DOHH2 (cell line): ENCODE data around the gene MAP3K20.
A peak's percentile ranks its signal among the peaks of the same experiment; 100 is the strongest.

ENCODE experiments used
- H3F3A ChIP-seq: fragments of 200-600 bp; sonication (generic), shearing (Covaris generic); 2 replicates; pipeline ENCODE4 v1.6.0; 2016; ENCODE audit warnings: antibody characterized with exemption, mild to moderate bottlenecking; ENCODE audit not compliant: control insufficient read depth, insufficient read depth
- H3K27ac ChIP-seq: fragments of 200-600 bp; sonication (generic); 2 replicates; pipeline ENCODE4 v1.5.1; 2014; ENCODE audit warnings: low read depth, mild to moderate bottlenecking, low read length, moderate library complexity
- H3K27me3 ChIP-seq: fragments of 200-600 bp; sonication (generic); 2 replicates; pipeline ENCODE4 v1.6.1; 2014; ENCODE audit warnings: mild to moderate bottlenecking, low read length, mixed read lengths; ENCODE audit not compliant: control insufficient read depth
- H3K36me3 ChIP-seq: fragments of 200-600 bp; sonication (generic); 2 replicates; pipeline ENCODE4 v1.6.1; 2014; ENCODE audit warnings: mild to moderate bottlenecking, low read length, moderate library complexity, mixed read lengths; ENCODE audit not compliant: control insufficient read depth
- H3K4me1 ChIP-seq: fragments of 200-600 bp; sonication (generic); 2 replicates; pipeline ENCODE4 v1.6.1; 2014; ENCODE audit warnings: mild to moderate bottlenecking, low read length, mixed read lengths; ENCODE audit not compliant: control insufficient read depth
- H3K4me2 ChIP-seq: fragments of 200-600 bp; sonication (generic); 2 replicates; pipeline ENCODE4 v1.6.0; 2014; ENCODE audit warnings: mild to moderate bottlenecking, low read length, moderate library complexity
- H3K4me3 ChIP-seq: fragments of 200-600 bp; sonication (generic); 2 replicates; pipeline ENCODE4 v1.5.1; 2014; ENCODE audit warnings: mild to moderate bottlenecking, low read length, mixed read lengths
- H3K79me2 ChIP-seq: fragments of 200-600 bp; sonication (generic); 2 replicates; pipeline ENCODE4 v1.6.1; 2014; ENCODE audit warnings: mild to moderate bottlenecking, low read length, mixed read lengths; ENCODE audit not compliant: control insufficient read depth
- H3K9me2 ChIP-seq: fragments of 200-600 bp; sonication (generic); replicated peaks from 2 replicates; pipeline ENCODE4 v1.6.1; 2014; ENCODE audit warnings: mild to moderate bottlenecking, low read length, mixed read lengths; ENCODE audit not compliant: control insufficient read depth
- H3K9me3 ChIP-seq: fragments of 200-600 bp; sonication (generic); 2 replicates; pipeline ENCODE4 v1.6.1; 2014; ENCODE audit warnings: antibody characterized with exemption, low read length, mixed read lengths; ENCODE audit not compliant: control insufficient read depth, insufficient read depth
- H4K20me1 ChIP-seq: fragments of 200-600 bp; sonication (generic); 2 replicates; pipeline ENCODE4 v1.6.0; 2014; ENCODE audit warnings: low read depth, mild to moderate bottlenecking, antibody characterized with exemption, low read length, moderate library complexity; ENCODE audit not compliant: control insufficient read depth, insufficient read depth
- EZH2phosphoT487 ChIP-seq: fragments of 200-600 bp; sonication (generic); IDR thresholded peaks from 2 replicates; pipeline ENCODE4 v1.6.1; 2017; ENCODE audit warnings: borderline replicate concordance, mild to moderate bottlenecking, antibody characterized with exemption, low read length, moderate library complexity, mixed read lengths
- TF ChIP-seq, protein P1 (sequence below): fragments of 200-600 bp; sonication (generic); IDR thresholded peaks from one replicate; pipeline ENCODE4 v1.5.1; 2014; ENCODE audit warnings: antibody characterized with exemption, mild to moderate bottlenecking, low read depth, low read length; ENCODE audit not compliant: poor library complexity, severe bottlenecking

The MAP3K20 gene

DNA sequence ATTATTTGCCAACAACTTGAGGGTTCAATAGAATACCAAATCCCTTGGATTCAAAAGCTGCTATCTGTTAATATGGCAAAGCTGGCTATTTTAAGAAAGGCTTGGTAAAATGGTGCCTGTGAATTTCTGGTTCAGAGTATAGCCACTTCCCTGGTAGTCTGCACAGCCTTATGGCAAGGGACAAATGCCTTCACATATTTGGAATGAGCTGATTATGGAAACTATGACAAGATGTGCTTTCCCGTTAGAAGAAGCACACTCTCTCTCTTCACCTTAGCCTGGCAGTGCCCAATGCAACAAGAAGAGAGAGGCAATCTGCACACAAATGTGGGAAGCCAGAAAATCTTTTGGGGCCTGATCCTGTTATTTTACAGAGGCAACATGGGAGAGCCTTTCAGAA lies 47.5 kb upstream of the MAP3K20 start:
- Histone ChIP-seq H3K79me2 (no peaks in the 10 kb centered on the region), H3K9me2 (no peaks in the 10 kb centered on the region), H3K36me3 (no peaks in the 10 kb centered on the region), H3K4me1 (peaks cover 66% of the 10 kb centered on the region), H4K20me1 (no peaks in the 10 kb centered on the region), H3K27ac (peak overlapping the region; percentile 86), H3K9me3 (no peaks in the 10 kb centered on the region), H3K4me3 (peak overlapping the region; percentile 35), H3K27me3 (no peaks in the 10 kb centered on the region), H3F3A (peaks cover 24% of the 10 kb centered on the region), H3K4me2 (peak overlapping the region; percentile 66)
- TF ChIP-seq, protein P1, sequence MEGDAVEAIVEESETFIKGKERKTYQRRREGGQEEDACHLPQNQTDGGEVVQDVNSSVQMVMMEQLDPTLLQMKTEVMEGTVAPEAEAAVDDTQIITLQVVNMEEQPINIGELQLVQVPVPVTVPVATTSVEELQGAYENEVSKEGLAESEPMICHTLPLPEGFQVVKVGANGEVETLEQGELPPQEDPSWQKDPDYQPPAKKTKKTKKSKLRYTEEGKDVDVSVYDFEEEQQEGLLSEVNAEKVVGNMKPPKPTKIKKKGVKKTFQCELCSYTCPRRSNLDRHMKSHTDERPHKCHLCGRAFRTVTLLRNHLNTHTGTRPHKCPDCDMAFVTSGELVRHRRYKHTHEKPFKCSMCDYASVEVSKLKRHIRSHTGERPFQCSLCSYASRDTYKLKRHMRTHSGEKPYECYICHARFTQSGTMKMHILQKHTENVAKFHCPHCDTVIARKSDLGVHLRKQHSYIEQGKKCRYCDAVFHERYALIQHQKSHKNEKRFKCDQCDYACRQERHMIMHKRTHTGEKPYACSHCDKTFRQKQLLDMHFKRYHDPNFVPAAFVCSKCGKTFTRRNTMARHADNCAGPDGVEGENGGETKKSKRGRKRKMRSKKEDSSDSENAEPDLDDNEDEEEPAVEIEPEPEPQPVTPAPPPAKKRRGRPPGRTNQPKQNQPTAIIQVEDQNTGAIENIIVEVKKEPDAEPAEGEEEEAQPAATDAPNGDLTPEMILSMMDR: no peak
- TF ChIP-seq EZH2phosphoT487: no peak

DNA sequence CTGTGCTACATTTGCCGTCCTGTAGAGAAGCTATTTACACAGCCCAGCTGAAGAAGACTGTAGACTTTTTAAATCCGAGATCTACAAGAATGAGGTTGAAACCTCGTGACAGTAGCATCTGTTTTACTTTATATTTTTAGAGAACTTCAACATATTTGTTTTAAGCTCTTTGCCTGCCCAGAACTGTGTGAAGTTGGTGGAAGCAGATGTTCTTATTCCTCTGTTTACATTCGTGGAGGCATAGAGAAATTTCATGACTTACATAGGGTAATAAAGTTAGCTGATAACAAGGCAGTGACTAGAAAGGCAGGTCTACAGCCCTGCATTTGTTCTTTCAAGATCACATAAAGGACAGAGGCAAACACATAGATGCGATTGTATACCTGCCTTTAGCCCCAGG lies 47.0 kb upstream of the MAP3K20 start:
- H4K20me1 ChIP-seq: no peaks in the 10 kb centered on the region
- TF ChIP-seq EZH2phosphoT487: no peak
- TF ChIP-seq, protein P1: no peak
- no peaks in the 10 kb centered on the region for H3K9me2 ChIP-seq
- H3K79me2 ChIP-seq: no peaks in the 10 kb centered on the region
- H3F3A ChIP-seq: peaks cover 26% of the 10 kb centered on the region
- H3K9me3 ChIP-seq: no peaks in the 10 kb centered on the region
- peak overlapping the region; percentile 54 for H3K4me3 ChIP-seq
- H3K27me3 ChIP-seq: no peaks in the 10 kb centered on the region
- H3K4me2 ChIP-seq: peak overlapping the region; percentile 66
- no peaks in the 10 kb centered on the region for H3K36me3 ChIP-seq
- peaks cover 69% of the 10 kb centered on the region for H3K4me1 ChIP-seq
- peak overlapping the region; percentile 86 for H3K27ac ChIP-seq

DNA sequence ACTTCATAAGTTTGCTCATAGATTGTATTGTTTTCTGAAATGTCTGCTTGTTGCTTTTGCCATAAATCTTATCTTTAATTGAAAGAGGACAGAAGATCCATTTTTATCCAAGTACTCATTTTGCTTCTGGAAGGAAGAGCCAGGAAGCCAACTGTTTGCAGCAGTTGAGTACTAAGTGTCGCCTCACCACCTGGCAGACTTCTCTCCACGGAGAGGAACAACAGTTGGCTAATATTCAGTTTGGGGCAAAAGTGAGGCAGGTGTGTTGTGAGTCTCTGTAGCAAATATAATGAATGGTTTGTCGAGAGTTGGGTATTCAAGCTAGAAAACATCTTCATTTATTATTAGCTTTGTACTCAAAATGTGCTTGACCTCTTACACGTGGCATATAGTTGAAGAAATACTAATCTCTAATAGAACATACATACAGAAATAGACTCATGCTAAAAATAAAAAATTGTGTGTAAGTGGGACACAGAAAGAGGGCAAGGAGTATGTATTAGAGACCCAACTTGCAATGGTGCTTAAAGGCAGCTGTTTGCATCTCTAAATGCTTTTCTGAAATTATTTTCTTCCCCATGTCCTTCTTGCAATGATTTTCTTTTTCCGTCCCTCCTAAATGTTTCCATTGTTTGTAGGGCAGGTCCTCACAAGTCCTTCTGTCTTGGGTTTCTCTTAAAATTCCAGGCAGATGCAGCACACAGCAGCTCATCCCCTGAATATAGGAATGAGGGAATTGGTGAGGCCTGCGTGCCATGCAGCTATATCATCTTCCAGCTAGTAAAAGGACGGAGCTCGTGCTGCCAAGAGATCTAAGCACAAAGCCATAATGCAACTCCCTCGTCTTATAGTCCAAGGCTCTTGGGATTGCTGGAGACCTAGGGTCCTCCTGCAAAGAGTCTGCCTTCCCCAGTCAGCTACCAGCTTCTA lies 44.8 kb upstream of the MAP3K20 start:
- no peaks in the 10 kb centered on the region for H3K36me3 ChIP-seq
- no peak for TF ChIP-seq EZH2phosphoT487
- TF ChIP-seq, protein P1: no peak
- peak overlapping the region; percentile 54 for H3K4me3 ChIP-seq
- H4K20me1 ChIP-seq: no peaks in the 10 kb centered on the region
- peaks cover 83% of the 10 kb centered on the region for H3K4me1 ChIP-seq
- H3K27me3 ChIP-seq: no peaks in the 10 kb centered on the region
- H3K27ac ChIP-seq: peak overlapping the region; percentile 86
- H3K4me2 ChIP-seq: peak overlapping the region; percentile 66
- H3K79me2 ChIP-seq: no peaks in the 10 kb centered on the region
- H3K9me2 ChIP-seq: no peaks in the 10 kb centered on the region
- H3F3A ChIP-seq: peaks cover 29% of the 10 kb centered on the region
- no peaks in the 10 kb centered on the region for H3K9me3 ChIP-seq
